OCI-LY3 (cell line): Measurements from ENCODE around the gene COL4A2.

Source experiments
- CTCF ChIP-seq: fragments of 200-600, 300-600 bp; sonication (generic); IDR thresholded peaks from 2 replicates; pipeline ENCODE4 v1.5.1; 2014; ENCODE audit warnings: antibody characterized with exemption, low read length, low read depth
- EZH2phosphoT487 ChIP-seq: fragments of 200-600 bp; shearing (Covaris generic); IDR thresholded peaks from 2 replicates; pipeline ENCODE4 v1.6.1; 2018; ENCODE audit warnings: antibody characterized with exemption, mixed run types, low read depth

DNA sequence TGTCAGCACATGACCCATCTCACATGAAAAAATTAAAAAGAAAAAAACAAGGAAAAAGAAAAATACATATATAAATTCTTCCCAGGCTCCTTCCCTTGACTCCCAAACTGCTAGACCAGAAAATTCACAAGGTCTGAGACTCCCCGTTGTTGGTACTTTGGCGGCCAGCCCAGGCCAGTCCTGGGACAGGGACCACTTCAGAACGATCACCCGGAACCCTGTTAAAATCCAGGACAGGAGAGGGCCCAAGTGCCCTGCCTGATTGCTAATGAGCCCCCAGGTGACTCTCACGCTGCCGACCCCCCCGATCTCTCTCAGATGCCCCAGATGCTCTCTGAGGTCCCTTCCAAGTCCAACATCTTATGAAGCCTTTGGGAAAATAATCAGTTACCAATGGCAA lies 107.2 kb downstream of the COL4A2 start:
- TF ChIP-seq CTCF, result no peak
- TF ChIP-seq EZH2phosphoT487, result no peak
